C1 segment of cervical spinal cord (tissue), 14 donors: Measurements from ENCODE around the gene IL16.

ENCODE experiments used
- DNase-seq, 14 donors: peaks; one replicate each; lab custom pipeline; 2025; lab: John Stamatoyannopoulos, UW

The IL16 gene

DNA sequence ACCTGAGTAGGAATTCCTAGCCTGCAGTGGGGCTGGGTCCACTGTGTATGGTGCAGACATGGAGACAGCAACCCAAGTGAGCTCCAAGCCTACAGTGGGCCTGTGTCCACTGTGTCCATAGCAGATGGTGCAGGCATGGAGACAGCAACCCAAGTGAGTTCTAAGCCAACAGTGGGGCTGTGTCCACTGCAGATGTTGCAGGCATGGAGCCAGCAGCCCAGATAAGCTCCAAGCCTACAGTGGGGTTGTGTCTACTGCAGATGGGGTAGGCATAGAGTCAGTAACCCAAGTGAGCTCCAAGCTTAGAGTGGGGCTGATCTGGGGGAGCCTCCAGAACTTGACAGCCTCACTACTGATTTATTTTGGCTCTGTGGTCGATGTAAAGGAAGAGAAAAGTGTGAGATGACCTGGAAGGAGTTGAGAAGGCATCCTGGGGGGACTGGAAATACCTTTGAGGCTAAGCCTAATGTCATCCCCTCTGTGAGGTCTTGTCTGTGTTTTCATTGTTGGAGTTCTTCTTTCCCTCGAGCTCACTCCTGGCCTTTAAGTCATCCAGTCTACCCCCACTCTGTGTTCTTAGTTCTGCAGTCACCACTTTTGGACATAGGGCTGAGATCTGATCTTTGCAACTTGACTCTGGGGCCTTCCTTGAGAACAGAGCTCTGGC lies 22.4 kb upstream of the IL16 start:
- no peak for DNase-seq

- no peak for DNase-seq
These were observed 21.8 kb upstream of the IL16 start for GRCh38 chr15:81174792-81175327.

GRCh38 chr15:81175496-81175895 lies 21.2 kb upstream of the IL16 start:
- DNase-seq, result no peak

DNA sequence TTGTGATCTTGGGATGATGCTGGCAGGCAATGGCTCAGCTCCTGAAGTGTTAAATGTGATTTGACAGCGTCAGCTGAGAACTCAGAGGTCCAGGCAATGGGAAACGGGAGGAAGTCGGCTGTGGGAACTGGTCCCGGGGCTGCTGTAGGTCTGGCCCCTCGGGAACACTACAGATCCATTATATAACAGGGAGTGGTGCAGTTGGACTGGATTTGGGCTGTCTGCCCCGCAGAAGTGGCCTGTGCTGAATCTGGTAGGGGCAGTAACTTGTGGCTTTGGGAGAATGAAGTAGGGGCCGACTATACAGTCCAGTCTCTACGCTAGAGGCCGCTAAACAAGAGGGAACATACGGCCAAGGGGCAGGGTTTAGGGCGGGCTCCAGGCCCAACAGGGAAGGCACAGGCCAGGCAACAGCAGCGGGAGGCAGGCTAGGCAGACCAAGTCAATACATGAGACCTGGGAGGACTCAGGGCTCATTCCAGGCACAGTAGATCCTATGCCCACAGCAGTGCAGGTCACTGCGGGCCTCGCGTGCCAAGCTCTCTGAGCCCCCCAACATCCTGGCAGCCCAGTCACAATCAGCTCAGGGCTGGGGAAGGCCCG lies 20.3 kb upstream of the IL16 start:
- peak in 1 of 14 donors; percentile 72 for DNase-seq

DNA sequence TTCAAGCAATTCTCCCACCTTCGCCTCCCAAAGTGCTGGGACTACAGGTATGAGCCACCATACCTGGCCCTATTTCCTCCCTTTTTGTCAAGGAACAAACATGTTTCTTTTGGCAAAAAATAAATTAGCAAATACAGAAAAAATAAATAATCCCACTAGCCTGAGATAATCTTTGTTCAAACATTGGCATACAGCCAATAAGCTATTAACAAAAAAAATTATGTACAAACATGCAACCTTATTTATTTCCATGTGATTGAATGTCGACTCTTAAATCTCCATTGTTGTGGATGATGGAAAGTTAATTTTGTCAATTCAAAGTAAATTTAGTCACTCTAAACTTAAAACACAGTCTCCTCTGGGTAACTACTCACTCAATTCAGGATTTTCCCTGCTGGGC lies 18.3 kb upstream of the IL16 start:
- no peak for DNase-seq

GRCh38 chr15:81181220-81181619 lies 15.5 kb upstream of the IL16 start:
- DNase-seq, result no peak

DNA sequence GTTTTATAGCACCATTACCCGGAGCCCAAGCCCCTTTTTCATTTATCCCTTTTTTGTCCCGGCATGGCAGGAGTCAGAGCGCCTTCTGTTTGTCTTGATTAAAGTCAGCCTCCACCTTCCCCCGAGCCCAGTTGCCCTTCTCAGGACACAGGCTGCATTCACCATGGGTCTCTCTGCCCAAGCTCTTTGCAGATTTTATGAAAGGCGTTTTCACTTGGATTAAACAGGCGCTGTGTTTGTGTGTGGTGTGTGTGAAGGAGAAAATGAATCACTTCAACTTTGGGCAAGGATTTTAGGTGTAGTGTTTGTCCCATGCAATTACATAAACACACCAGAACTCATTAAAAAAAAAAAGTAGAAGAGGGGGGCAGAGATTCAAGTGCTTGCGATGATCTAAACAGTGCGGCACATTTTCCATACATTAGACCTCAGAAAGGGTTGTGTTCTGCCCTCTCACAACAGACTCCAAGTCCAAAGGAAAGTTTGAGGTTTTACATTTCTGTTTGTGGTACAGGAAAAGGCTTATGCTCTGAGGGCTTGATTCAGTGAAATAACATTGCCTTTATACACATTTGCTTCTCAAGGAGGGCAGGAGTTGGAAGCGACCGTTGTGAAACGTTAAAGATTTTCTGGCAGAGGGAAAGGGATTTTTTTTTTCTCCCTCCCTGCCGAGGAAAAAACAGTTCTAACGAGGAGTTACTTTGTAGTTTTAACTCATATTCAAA lies 14.5 kb upstream of the IL16 start:
- peak in 3 of 14 donors; percentile 7 to 14 (median 12) for DNase-seq

- peak in 1 of 14 donors; percentile 20 for DNase-seq
These were observed 13.8 kb upstream of the IL16 start for GRCh38 chr15:81182756-81183438.

- DNase-seq, result no peak
These were observed 13.3 kb upstream of the IL16 start for GRCh38 chr15:81183439-81183775.

DNA sequence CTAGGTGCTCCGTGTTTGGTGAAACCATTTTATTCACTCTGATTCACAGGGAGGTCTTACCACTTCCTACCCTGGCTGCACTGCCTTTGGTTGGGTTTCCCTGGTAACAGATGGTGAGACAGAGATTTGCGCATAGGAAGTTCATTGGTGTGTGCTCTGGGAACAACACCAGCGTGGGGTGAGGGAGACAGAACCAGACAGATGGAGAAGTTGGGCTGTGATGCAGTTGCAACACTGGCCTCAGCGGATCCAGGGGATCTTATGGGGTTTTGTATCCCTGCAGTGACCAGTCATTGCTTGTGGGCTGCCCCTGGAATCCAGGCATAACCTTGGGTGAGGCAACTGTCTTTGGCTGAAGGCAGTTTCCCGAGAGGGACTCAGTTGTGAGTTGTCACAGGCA lies 12.5 kb upstream of the IL16 start:
- peak in 1 of 14 donors; percentile 85 for DNase-seq

DNA sequence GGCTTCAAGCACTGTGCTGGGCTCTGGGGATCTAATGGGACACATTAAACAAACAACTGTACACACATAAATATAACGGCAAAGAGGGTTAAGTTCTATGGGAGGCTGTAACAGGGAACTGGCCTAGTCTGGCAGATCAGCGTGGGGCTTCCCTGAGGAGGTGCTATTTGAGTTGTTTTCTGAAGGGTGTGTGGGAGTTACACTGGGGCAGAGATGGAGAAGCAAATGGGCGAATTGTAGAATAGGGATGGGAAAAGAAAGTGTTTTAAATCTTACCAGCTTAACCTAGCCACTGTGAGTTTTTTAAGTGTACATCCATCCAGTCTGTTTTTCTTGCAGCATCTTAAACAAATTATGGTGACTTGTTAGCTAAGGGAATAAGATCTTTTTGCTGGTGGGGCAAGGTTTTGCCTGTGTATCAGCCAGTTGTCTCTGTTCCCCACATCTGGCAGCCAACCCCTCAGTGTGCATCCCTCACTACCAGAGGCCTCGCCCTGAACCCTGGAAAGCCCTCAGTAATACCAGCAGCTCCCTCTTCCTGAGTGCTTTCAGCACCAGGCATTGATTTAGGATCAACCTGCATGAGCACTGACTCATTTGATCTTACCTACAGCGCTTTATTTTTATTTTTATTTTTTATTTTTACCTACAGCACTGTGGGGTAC lies 10.9 kb upstream of the IL16 start:
- DNase-seq, result no peak

- no peak for DNase-seq
These were observed 8.3 kb upstream of the IL16 start for GRCh38 chr15:81188354-81188753.

GRCh38 chr15:81189583-81190283 lies 6.9 kb upstream of the IL16 start:
- no peak for DNase-seq

DNA sequence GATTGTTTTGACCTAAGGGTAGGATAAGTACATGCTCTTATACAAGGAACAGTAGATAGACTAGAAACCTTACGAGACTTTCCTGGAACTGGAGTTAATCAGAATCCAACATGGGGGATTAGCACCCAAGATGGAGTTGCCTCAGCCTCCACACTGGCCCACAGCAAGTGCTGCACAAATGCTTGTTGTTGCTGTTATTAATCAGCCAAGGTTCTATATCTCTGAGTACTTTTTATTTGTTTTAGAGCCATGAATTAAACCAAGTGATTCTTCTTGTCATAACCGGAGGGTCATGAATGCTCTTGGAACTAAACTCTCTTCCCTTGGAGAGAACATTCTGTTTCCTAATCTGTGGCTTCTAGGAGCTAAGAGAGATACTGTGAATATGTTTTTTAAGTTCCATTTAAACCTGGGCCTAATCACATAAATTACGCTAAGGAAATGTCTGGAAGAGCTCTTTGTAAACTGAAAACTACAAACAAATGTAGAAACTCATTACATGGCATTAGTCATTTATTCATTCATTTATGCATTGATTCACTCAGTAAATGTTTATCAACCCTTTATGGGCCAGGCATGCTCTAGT lies 5.7 kb upstream of the IL16 start:
- DNase-seq, result no peak

DNA sequence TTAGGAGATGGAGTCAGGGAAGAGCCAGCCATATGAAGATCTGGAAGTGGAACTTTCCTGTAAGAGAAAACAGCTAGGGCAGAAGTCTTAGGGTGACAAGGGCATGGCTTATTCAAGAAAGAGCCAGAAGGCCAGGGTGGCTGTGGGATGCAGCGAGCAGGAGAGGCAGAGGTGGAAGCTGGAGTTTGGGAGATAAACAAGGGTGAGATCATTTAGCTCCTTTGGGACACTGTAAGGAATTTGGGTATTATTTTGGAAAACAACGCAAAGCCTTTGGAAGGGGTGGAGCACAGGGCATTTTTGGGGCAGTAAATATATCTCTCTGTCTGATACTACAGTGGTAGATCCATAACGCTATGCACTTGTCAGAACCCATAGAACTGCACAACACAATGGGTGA lies 5.0 kb upstream of the IL16 start:
- DNase-seq, result no peak

DNA sequence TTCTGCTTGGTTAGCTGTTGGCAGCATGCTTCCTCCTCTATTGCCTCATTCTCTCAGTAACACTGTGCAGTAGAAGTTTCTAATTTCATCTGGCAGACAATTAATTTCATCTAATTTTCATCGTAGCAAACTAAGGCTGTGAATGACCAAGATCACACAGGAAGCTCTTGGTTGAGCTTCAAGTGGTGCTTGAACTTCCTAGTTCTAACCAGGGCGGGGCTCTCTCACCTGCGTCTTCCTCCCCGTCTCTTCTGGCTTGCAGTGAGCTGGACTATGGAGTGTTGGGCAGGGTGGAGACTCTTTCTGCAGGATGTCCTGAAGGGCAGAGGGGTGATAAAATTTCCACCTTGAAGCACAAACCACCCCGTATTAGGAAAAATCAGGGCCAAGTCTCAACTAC lies 2.0 kb upstream of the IL16 start:
- no peak for DNase-seq

GRCh38 chr15:81195339-81195864 lies 1.3 kb upstream of the IL16 start:
- peak in 2 of 14 donors; percentile 10 to 17 for DNase-seq

DNA sequence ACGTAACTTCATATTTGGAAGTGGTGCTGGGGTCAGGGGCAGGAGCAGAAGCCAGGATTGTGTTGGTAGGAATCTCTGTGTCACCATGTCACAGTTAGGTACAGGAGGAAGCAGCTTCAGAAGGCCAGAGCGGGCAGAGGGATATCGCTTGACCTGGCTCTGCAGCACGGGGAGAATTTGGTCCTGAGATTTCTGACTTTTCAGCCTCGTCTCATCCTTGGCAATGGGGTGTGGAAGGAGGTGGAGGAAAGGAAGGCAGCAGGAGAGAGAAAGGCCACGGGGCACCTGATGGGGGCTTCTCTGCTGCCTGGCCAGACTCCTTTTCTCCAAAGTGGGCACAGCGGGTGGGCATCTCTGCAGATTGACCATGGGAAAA lies 564 bp downstream of the IL16 start:
- no peak for DNase-seq

GRCh38 chr15:81197688-81198281 lies 1.1 kb downstream of the IL16 start:
- DNase-seq, result peak in 1 of 14 donors; percentile 61
